ENCODE results near the gene PRKG1. TPM values are rescaled to one million over a fixed set of nuclear protein-coding genes. Genes with fewer than 3 reads are reported as not detected.

The PRKG1 gene
- total RNA-seq, 4 donors from 2014 or later, result 1.2 to 6.5 (median 2.7) TPM

- TF ChIP-seq EP300 (IDR thresholded peaks at IDR 0.05) (no peak), POLR2A (IDR thresholded peaks at IDR 0.05) (no peak), CTCF (IDR thresholded peaks at IDR 0.05) (no peak), POLR2AphosphoS5 (IDR thresholded peaks at IDR 0.05) (no peak)
- Histone ChIP-seq H3K4me1 (peaks cover 4% of the 10 kb centered on the region), H3K4me3 (no peak overlapping the region), H3K9me3 (no peaks in the 10 kb centered on the region), H3K27ac (peak overlapping the region; percentile 21), H3K36me3 (no peaks in the 10 kb centered on the region), H3K27me3 (no peaks in the 10 kb centered on the region)
- DNase-seq (ENCODE audit: low spot score in 2 of 2), result no peak
- WGBS, result 29% methylated on average over 3 of the region's 3 CpGs
Observed at GRCh38 chr10:51462076-51462779, 387.9 kb downstream of the PRKG1 start.

DNA sequence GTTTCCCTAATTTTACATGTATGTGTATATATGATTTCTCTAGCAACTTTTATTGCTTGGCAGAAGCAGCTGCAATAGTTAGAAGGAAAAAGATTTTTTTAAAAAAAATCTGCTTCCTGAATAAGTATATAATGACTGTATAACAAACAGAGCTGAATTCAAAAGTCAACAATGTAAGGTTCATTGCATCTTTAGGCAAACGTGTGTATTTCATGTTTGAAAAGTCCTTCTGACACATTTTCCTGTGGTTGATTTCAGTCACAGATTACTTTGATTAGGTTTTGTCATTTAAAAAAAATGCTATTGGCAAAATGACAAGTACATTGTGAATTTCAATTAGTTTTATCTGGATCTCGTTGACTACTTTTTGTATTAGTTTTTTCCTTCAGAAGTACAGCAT is 394.1 kb downstream of the PRKG1 start:
- H3K36me3 ChIP-seq, result no peaks in the 10 kb centered on the region
- no peak for DNase-seq (ENCODE audit: low spot score in 2 of 2)
- H3K27me3 ChIP-seq, result no peaks in the 10 kb centered on the region
- WGBS, result 20% methylated on average over 2 of the region's 2 CpGs
- H3K4me1 ChIP-seq, result peaks cover 4% of the 10 kb centered on the region
- no peak overlapping the region for H3K4me3 ChIP-seq
- no peak overlapping the region for H3K27ac ChIP-seq
- TF ChIP-seq CTCF (IDR thresholded peaks at IDR 0.05) (no peak), POLR2AphosphoS5 (IDR thresholded peaks at IDR 0.05) (no peak), EP300 (IDR thresholded peaks at IDR 0.05) (no peak), POLR2A (IDR thresholded peaks at IDR 0.05) (no peak)
- no peaks in the 10 kb centered on the region for H3K9me3 ChIP-seq

- Histone ChIP-seq H3K27me3 (no peaks in the 10 kb centered on the region), H3K4me1 (peaks cover 4% of the 10 kb centered on the region), H3K36me3 (no peaks in the 10 kb centered on the region), H3K27ac (no peak overlapping the region), H3K4me3 (no peak overlapping the region), H3K9me3 (no peaks in the 10 kb centered on the region)
- 94% methylated on average over 2 of the region's 2 CpGs for WGBS
- TF ChIP-seq POLR2A (IDR thresholded peaks at IDR 0.05) (no peak), POLR2AphosphoS5 (IDR thresholded peaks at IDR 0.05) (no peak), CTCF (IDR thresholded peaks at IDR 0.05) (no peak), EP300 (IDR thresholded peaks at IDR 0.05) (no peak)
- DNase-seq (ENCODE audit: low spot score in 2 of 2), result no peak
Observed at GRCh38 chr10:51469686-51470085, 395.4 kb downstream of the PRKG1 start.

DNA sequence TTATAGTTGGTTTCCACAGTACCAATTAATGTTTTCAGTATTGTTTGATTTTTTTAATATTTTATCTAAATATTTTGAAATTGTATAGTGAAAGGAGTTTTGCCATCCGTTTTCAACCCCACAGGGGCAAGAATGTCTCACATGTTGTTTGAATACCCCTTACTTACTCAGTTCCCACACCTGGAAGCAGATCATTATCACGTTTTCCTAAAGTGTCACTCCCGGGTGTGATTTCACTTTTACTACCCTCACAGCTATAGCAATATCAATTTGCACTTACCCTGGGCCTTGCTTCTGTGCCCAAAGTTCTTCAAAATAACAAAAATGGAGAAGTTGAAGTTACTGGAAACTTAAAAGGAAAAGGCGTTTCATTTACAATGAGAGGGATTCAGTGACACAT is 397.0 kb downstream of the PRKG1 start:
- Histone ChIP-seq H3K27me3 (no peaks in the 10 kb centered on the region), H3K4me3 (no peak overlapping the region), H3K36me3 (no peaks in the 10 kb centered on the region), H3K27ac (no peak overlapping the region), H3K9me3 (no peaks in the 10 kb centered on the region), H3K4me1 (peaks cover 4% of the 10 kb centered on the region)
- DNase-seq (ENCODE audit: low spot score in 2 of 2), result no peak
- TF ChIP-seq EP300 (IDR thresholded peaks at IDR 0.05) (no peak), POLR2AphosphoS5 (IDR thresholded peaks at IDR 0.05) (no peak), CTCF (IDR thresholded peaks at IDR 0.05) (no peak), POLR2A (IDR thresholded peaks at IDR 0.05) (no peak)
- WGBS, result 65% methylated on average over 4 of the region's 4 CpGs

DNA sequence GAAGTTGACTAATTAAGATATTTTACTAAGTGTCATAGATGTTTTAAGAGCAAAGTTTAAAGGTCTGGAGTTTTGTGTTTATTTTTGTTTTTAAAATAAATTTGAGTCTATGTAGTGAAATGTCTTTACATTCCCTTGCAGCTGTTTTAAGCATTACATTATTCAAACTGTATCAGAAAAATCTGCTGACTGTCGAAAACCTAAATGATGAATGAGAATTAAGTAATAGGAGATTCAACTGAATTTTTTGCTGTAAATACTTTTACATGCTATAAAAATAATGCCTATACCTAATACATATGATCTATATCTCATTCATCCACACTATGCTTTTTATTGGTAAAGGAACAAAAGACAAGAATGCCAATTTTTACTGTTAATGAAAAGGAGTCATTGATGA is 397.9 kb downstream of the PRKG1 start:
- Histone ChIP-seq H3K4me3 (no peak overlapping the region), H3K27me3 (no peaks in the 10 kb centered on the region), H3K4me1 (peaks cover 4% of the 10 kb centered on the region), H3K9me3 (no peaks in the 10 kb centered on the region), H3K36me3 (no peaks in the 10 kb centered on the region), H3K27ac (no peak overlapping the region)
- no peak for DNase-seq (ENCODE audit: low spot score in 2 of 2)
- WGBS, result 78% methylated on average over 1 of the region's 1 CpG
- TF ChIP-seq EP300 (IDR thresholded peaks at IDR 0.05) (no peak), POLR2A (IDR thresholded peaks at IDR 0.05) (no peak), POLR2AphosphoS5 (IDR thresholded peaks at IDR 0.05) (no peak), CTCF (IDR thresholded peaks at IDR 0.05) (no peak)
